ENCODE measurements around the gene PCDH9. TPM values are rescaled to one million over a fixed set of nuclear protein-coding genes. Genes with fewer than 3 reads are reported as not detected.
A peak's percentile ranks its signal among the peaks of the same experiment; 100 is the strongest.

Gene PCDH9
- total RNA-seq, 1 experiment from 2014 or later: 10.1 TPM

DNA sequence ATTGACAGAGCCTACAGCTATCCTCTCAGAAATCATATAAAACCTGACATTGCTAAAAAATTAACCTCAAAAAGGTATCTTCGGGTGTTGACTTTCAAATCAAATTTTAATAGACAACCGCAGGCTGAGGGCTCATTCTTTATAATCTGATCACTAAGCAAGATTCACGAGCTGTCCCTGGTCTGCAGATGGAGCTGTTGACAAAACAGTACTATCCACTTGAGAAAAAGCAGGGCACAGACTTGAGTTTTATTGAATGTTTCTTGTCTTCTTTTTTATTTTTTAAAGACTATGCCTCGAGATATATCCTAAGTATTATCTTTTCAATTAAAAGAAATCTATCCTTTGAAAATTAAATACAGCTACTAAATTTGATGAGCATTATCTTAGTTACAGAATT, 540.5 kb downstream of the PCDH9 start:
- TF ChIP-seq, protein P1, sequence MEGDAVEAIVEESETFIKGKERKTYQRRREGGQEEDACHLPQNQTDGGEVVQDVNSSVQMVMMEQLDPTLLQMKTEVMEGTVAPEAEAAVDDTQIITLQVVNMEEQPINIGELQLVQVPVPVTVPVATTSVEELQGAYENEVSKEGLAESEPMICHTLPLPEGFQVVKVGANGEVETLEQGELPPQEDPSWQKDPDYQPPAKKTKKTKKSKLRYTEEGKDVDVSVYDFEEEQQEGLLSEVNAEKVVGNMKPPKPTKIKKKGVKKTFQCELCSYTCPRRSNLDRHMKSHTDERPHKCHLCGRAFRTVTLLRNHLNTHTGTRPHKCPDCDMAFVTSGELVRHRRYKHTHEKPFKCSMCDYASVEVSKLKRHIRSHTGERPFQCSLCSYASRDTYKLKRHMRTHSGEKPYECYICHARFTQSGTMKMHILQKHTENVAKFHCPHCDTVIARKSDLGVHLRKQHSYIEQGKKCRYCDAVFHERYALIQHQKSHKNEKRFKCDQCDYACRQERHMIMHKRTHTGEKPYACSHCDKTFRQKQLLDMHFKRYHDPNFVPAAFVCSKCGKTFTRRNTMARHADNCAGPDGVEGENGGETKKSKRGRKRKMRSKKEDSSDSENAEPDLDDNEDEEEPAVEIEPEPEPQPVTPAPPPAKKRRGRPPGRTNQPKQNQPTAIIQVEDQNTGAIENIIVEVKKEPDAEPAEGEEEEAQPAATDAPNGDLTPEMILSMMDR (IDR thresholded peaks at IDR 0.05; ENCODE audit: unreplicated experiment): peak; percentile 16
- ChIA-PET POLR2A (interaction anchor here (0.9 kb wide), 1 partner anchor 535 kb away, joined by 3 read pairs; no protein-coding TSS in a partner anchor), CTCF (interaction anchor here (0.5 to 2.0 kb wide), 15 partner anchors 9 to 1033 kb away, joined by 3 to 11 read pairs (median 4); no protein-coding TSS in a partner anchor)
- no peak overlapping the region for H3K27ac Mint-ChIP-seq (ENCODE audit: low read depth, unreplicated experiment)
- no peaks in the 10 kb centered on the region for H3K36me3 Mint-ChIP-seq (ENCODE audit: insufficient read depth, unreplicated experiment)
- intact Hi-C loops (cut with micrococcal nuclease): loop anchor here (1.0 to 10.0 kb wide), 6 partner anchors 67 to 1033 kb away; no protein-coding TSS in a partner anchor
- H3K4me1 Mint-ChIP-seq (ENCODE audit: insufficient read depth, unreplicated experiment): peaks cover 5% of the 10 kb centered on the region
- peak; percentile 19 for DNase-seq (ENCODE audit: unreplicated experiment)
- BruUV-seq (replicated peaks): no TSS peak
- peaks cover 5% of the 10 kb centered on the region for H3K9me3 Mint-ChIP-seq (ENCODE audit: unreplicated experiment)
- no peaks in the 10 kb centered on the region for H3K27me3 Mint-ChIP-seq (ENCODE audit: insufficient read depth, unreplicated experiment)
- no peak overlapping the region for H3K4me3 Mint-ChIP-seq (ENCODE audit: unreplicated experiment)

DNA sequence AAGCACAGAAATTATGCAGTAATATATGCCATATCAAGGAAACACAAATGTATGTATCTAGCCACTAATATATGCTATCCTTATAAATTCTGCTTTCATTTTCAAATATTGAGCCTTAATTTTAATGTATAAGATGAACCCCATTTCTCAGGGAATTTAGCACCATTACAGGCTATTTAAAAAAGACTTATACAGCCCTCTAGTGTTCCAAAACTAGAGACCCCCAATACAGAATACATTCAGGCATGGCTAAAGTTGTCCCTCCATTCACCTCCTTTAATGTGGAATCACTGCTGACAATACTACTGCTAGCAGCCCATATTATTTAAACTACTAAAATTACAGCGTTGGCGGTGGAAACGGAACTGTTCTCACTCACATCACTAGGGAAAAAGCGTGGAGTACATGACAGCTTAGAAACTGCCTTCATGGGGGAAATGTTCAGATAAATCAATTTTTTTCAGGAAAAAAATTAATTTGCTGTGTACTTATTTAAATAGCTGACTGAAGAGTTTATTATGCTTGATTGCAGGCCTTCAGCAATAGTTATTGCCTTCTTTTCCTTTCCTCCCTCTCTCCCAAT, 541.0 kb downstream of the PCDH9 start:
- Mint-ChIP-seq H3K27ac (ENCODE audit: low read depth, unreplicated experiment) (no peak overlapping the region), H3K36me3 (ENCODE audit: insufficient read depth, unreplicated experiment) (no peaks in the 10 kb centered on the region), H3K4me1 (ENCODE audit: insufficient read depth, unreplicated experiment) (peaks cover 5% of the 10 kb centered on the region), H3K4me3 (ENCODE audit: unreplicated experiment) (no peak overlapping the region), H3K27me3 (ENCODE audit: insufficient read depth, unreplicated experiment) (no peaks in the 10 kb centered on the region), H3K9me3 (ENCODE audit: unreplicated experiment) (peaks cover 8% of the 10 kb centered on the region)
- TF ChIP-seq, protein P1 (IDR thresholded peaks at IDR 0.05; ENCODE audit: unreplicated experiment): peak; percentile 22
- DNase-seq (ENCODE audit: unreplicated experiment): no peak
- no TSS peak for BruUV-seq (replicated peaks)
- intact Hi-C loops (cut with micrococcal nuclease): loop anchor here (1.0 to 10.0 kb wide), 6 partner anchors 67 to 1033 kb away; no protein-coding TSS in a partner anchor
- ChIA-PET POLR2A (interaction anchor here (0.9 kb wide), 1 partner anchor 535 kb away, joined by 3 read pairs; no protein-coding TSS in a partner anchor), CTCF (interaction anchor here (0.7 to 2.0 kb wide), 15 partner anchors 8 to 1032 kb away, joined by 3 to 11 read pairs (median 4); no protein-coding TSS in a partner anchor)

DNA sequence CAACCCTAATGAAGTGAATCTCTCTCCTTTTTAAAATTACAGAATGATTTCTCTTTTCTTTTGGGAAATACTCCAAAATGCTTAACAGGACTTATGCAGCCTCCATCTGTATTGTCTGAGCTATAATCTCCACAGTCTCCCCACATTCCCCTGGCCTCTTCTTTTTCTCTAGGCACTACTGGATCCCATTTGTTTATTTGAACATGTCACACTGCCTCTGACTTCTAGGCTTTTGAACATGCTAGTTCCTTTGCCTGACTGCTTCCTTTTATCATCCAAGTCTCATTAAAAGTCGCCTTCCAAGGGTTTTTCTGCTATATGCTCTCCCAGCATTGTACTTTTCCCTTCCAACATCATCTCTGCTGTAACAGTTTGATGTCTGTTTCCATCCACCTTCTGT, 548.7 kb downstream of the PCDH9 start:
- POLR2A ChIA-PET: no interaction called here
- H3K27me3 Mint-ChIP-seq (ENCODE audit: insufficient read depth, unreplicated experiment): no peaks in the 10 kb centered on the region
- peaks cover 8% of the 10 kb centered on the region for H3K9me3 Mint-ChIP-seq (ENCODE audit: unreplicated experiment)
- no peaks in the 10 kb centered on the region for H3K4me1 Mint-ChIP-seq (ENCODE audit: insufficient read depth, unreplicated experiment)
- intact Hi-C loops (cut with micrococcal nuclease): loop anchor here (10.0 kb wide), 1 partner anchor 187 kb away; no protein-coding TSS in a partner anchor
- TF ChIP-seq, protein P1 (IDR thresholded peaks at IDR 0.05; ENCODE audit: unreplicated experiment): no peak
- no peak overlapping the region for H3K4me3 Mint-ChIP-seq (ENCODE audit: unreplicated experiment)
- no peak for DNase-seq (ENCODE audit: unreplicated experiment)
- no TSS peak for BruUV-seq (replicated peaks)
- no peak overlapping the region for H3K27ac Mint-ChIP-seq (ENCODE audit: low read depth, unreplicated experiment)
- no peaks in the 10 kb centered on the region for H3K36me3 Mint-ChIP-seq (ENCODE audit: insufficient read depth, unreplicated experiment)
- CTCF ChIA-PET: interaction anchor here (0.6 to 1.6 kb wide), 3 partner anchors 8 to 1539 kb away, joined by 3 to 4 read pairs (median 3); no protein-coding TSS in a partner anchor

DNA sequence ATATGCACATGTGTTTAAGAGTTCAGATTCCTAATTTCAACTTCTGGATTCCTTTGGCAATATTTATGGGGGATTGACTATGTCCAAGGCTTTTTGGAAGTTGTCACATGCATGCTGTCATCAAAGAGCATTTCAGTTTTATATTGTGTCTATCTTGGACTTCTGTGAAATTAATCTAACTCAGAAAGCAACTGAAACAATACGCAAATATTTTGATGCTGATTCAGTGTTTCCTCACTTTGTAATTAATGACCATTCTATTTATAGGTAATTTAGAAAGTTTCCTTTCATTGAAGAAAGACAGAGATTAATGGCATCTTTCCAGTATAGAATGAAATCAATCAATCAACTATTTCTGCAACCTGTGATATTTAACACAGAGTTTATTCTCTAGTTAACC, 550.1 kb downstream of the PCDH9 start:
- peaks cover 9% of the 10 kb centered on the region for H3K4me1 Mint-ChIP-seq (ENCODE audit: insufficient read depth, unreplicated experiment)
- intact Hi-C loops (cut with micrococcal nuclease): loop anchor here (10.0 kb wide), 1 partner anchor 185 kb away; no protein-coding TSS in a partner anchor
- ChIA-PET CTCF (interaction anchor here (0.5 to 1.6 kb wide), 2 partner anchors 9 to 526 kb away, joined by 4 read pairs; no protein-coding TSS in a partner anchor), POLR2A (no interaction called here)
- no peak overlapping the region for H3K27ac Mint-ChIP-seq (ENCODE audit: low read depth, unreplicated experiment)
- DNase-seq (ENCODE audit: unreplicated experiment): no peak
- no peaks in the 10 kb centered on the region for H3K27me3 Mint-ChIP-seq (ENCODE audit: insufficient read depth, unreplicated experiment)
- TF ChIP-seq, protein P1 (IDR thresholded peaks at IDR 0.05; ENCODE audit: unreplicated experiment): no peak
- BruUV-seq (replicated peaks): no TSS peak
- H3K4me3 Mint-ChIP-seq (ENCODE audit: unreplicated experiment): no peak overlapping the region
- H3K9me3 Mint-ChIP-seq (ENCODE audit: unreplicated experiment): peaks cover 8% of the 10 kb centered on the region
- H3K36me3 Mint-ChIP-seq (ENCODE audit: insufficient read depth, unreplicated experiment): no peaks in the 10 kb centered on the region

Data from MCF 10A (cell line).